ENCODE results near the gene ELF4. TPM values are rescaled to one million over a fixed set of nuclear protein-coding genes. Genes with fewer than 3 reads are reported as not detected.

ELF4 gene
- total RNA-seq, 1 experiment from 2014 or later, result 19.2 TPM

- H2AFZ ChIP-seq (ENCODE audit: low read depth, low read length, poor library complexity, severe bottlenecking), result no peak overlapping the region
- TSS peak; percentile 50 for BruUV-seq (replicated peaks)
- intact Hi-C loops (cut with micrococcal nuclease), result no loop called here
Observed at GRCh38 chrX:130111220-130112154, 1.2 kb upstream of the ELF4 start.

GRCh38 chrX:130109429-130110378 is 593 bp downstream of the ELF4 start:
- DNase-seq (ENCODE audit: low read depth, low spot score), result no peak
- H2AFZ ChIP-seq (ENCODE audit: low read depth, low read length, poor library complexity, severe bottlenecking), result no peak overlapping the region

More at GRCh38 chrX:130111220-130112154, 1.2 kb upstream of the ELF4 start:
- peak overlapping the region; percentile 77 for H3K4me2 ChIP-seq (ENCODE audit: low read length)
- ChIA-PET RAD21 (ENCODE audit: low non-redundant PET in 1 of 2, low total read pairs in 2 of 2, uncharacterized antibody in 2 of 2, unreplicated experiment in 2 of 2) (no interaction called here), POLR2A (no interaction called here), CTCF (no interaction called here)
- peak; percentile 46 for ATAC-seq
- H4K20me1 ChIP-seq (ENCODE audit: insufficient read depth), result no peaks in the 10 kb centered on the region
- H3K27ac ChIP-seq (ENCODE audit: low read depth, low read length), result peak overlapping the region; percentile 87
- peak overlapping the region; percentile 41 to 51 for H3K4me3 ChIP-seq (replicated peaks in 1 of 2; ENCODE audit: low read depth in 1 of 2, low read length in 2 of 2)
- TF ChIP-seq TCF7L2 (IDR thresholded peaks at IDR 0.05; ENCODE audit: borderline replicate concordance, extremely low read depth, insufficient read depth, insufficient read length) (peak; percentile 28), ZFX (IDR thresholded peaks at IDR 0.05) (peak; percentile 63), ELF1 (IDR thresholded peaks at IDR 0.05; ENCODE audit: borderline replicate concordance, low read depth) (no peak)
- peaks cover 19 to 56% of the 10 kb centered on the region in 2 experiments for H3K4me1 ChIP-seq (ENCODE audit: control insufficient read depth in 1 of 2, insufficient read depth in 2 of 2, low read length in 2 of 2)
- H3K9me3 ChIP-seq (ENCODE audit: control insufficient read depth in 1 of 2, insufficient read depth in 1 of 2, low read depth in 1 of 2, low read length in 2 of 2), result no peaks in the 10 kb centered on the region
- no peak for DNase-seq (ENCODE audit: low read depth, low spot score)
- H3K27me3 ChIP-seq (ENCODE audit: insufficient read depth, low read length), result no peaks in the 10 kb centered on the region
- peaks cover 29% of the 10 kb centered on the region for H3K79me2 ChIP-seq (ENCODE audit: insufficient read depth, low read length)
- H3K9ac ChIP-seq (ENCODE audit: low read length), result peak overlapping the region; percentile 63
- H3K36me3 ChIP-seq (ENCODE audit: control insufficient read depth in 1 of 2, insufficient read depth in 2 of 2, low read length in 2 of 2), result no peaks in the 10 kb centered on the region
- H3K9me2 ChIP-seq (ENCODE audit: insufficient read depth), result no peaks in the 10 kb centered on the region

More at GRCh38 chrX:130109429-130110378, 593 bp downstream of the ELF4 start:
- peak overlapping the region; percentile 89 for H3K4me2 ChIP-seq (ENCODE audit: low read length)
- ATAC-seq, result 0 out of 2 replicates have a peak, but pooled peaks have one; percentile 0
- peak overlapping the region; percentile 57 to 62 for H3K4me3 ChIP-seq (replicated peaks in 1 of 2; ENCODE audit: low read depth in 1 of 2, low read length in 2 of 2)
- RAD21 ChIA-PET (ENCODE audit: low non-redundant PET in 1 of 2, low total read pairs in 2 of 2, uncharacterized antibody in 2 of 2, unreplicated experiment in 2 of 2), result no interaction called here
- H3K79me2 ChIP-seq (ENCODE audit: insufficient read depth, low read length), result peaks cover 46% of the 10 kb centered on the region
- TF ChIP-seq RAD21 (IDR thresholded peaks at IDR 0.05; ENCODE audit: low read depth) (no peak), ZFX (IDR thresholded peaks at IDR 0.05) (peak; percentile 42; the same call in 1 of the 2 replicates), CTCF (IDR thresholded peaks at IDR 0.05 in 2 of 3, conservative IDR thresholded peaks at IDR 0.05 in 1 of 3; ENCODE audit: borderline replicate concordance in 1 of 3, insufficient read depth in 1 of 3, low read depth in 2 of 3, low read length in 2 of 3) (no peak), ATF3 (IDR thresholded peaks at IDR 0.05) (no peak)
- intact Hi-C loops (cut with micrococcal nuclease), result loop anchor here (1.0 kb wide), 1 partner anchor 57 kb away; no protein-coding TSS in a partner anchor
- peak overlapping the region; percentile 90 for H3K27ac ChIP-seq (ENCODE audit: low read depth, low read length)
- no TSS peak for BruUV-seq (replicated peaks)
- no peaks in the 10 kb centered on the region for H3K9me2 ChIP-seq (ENCODE audit: insufficient read depth)
- H3K36me3 ChIP-seq (ENCODE audit: control insufficient read depth in 1 of 2, insufficient read depth in 2 of 2, low read length in 2 of 2), result no peaks in the 10 kb centered on the region
- CTCF ChIA-PET, result no interaction called here
- POLR2A ChIA-PET, result interaction anchor here (1.0 kb wide), 1 partner anchor 21 kb away, joined by 4 read pairs; no protein-coding TSS in a partner anchor
- H3K4me1 ChIP-seq (ENCODE audit: control insufficient read depth in 1 of 2, insufficient read depth in 2 of 2, low read length in 2 of 2), result peaks cover 16 to 45% of the 10 kb centered on the region in 2 experiments
- no peaks in the 10 kb centered on the region for H4K20me1 ChIP-seq (ENCODE audit: insufficient read depth)
- no peaks in the 10 kb centered on the region for H3K9me3 ChIP-seq (ENCODE audit: control insufficient read depth in 1 of 2, insufficient read depth in 1 of 2, low read depth in 1 of 2, low read length in 2 of 2)
- H3K27me3 ChIP-seq (ENCODE audit: insufficient read depth, low read length), result no peaks in the 10 kb centered on the region
- H3K9ac ChIP-seq (ENCODE audit: low read length), result peak overlapping the region; percentile 77
